KG1 (cell line): ENCODE results near the gene NRTN.
"Not testable (repeated sequence)": the region's sequence is repeated elsewhere in the genome, so short reads cannot be mapped to it uniquely, and the experiment has no call there.

ENCODE experiments used
- DNase-seq: peaks from one replicate; lab custom pipeline; 2025; lab: John Stamatoyannopoulos, UW

NRTN gene

GRCh38 chr19:5838353-5839064, 33.6 kb downstream of the NRTN start:
- DNase-seq = no peak

GRCh38 chr19:5839065-5840017, 34.5 kb downstream of the NRTN start, which contains the start of gene FUT6:
Gene FUT6 (minus strand): TSS chr19:5839702. CDS start chr19:5832567, 7,135 bp downstream.
- no peak for DNase-seq

GRCh38 chr19:5841735-5842111, 36.9 kb downstream of the NRTN start:
- not testable (repeated sequence) for DNase-seq

- no peak for DNase-seq
Observed at GRCh38 chr19:5843295-5843927, 38.5 kb downstream of the NRTN start.

- no peak for DNase-seq
Observed at GRCh38 chr19:5844456-5845433, 39.9 kb downstream of the NRTN start.

GRCh38 chr19:5847846-5848245, 43.0 kb downstream of the NRTN start:
- DNase-seq = not testable (repeated sequence)

- not testable (repeated sequence) for DNase-seq
Observed at GRCh38 chr19:5848621-5849020, 43.8 kb downstream of the NRTN start.

- DNase-seq = no peak
Observed at GRCh38 chr19:5850189-5850588, 45.3 kb downstream of the NRTN start.

GRCh38 chr19:5850743-5851293, 46.0 kb downstream of the NRTN start:
- DNase-seq = no peak

GRCh38 chr19:5851302-5851701, 46.4 kb downstream of the NRTN start, which contains the start of gene FUT3:
Gene FUT3 (minus strand): TSS chr19:5851449.
- no peak for DNase-seq

GRCh38 chr19:5854121-5854520, 49.3 kb downstream of the NRTN start:
- DNase-seq = not testable (repeated sequence)

- DNase-seq = not testable (repeated sequence)
Observed at GRCh38 chr19:5855151-5855550, 50.3 kb downstream of the NRTN start.

- no peak for DNase-seq
Observed at GRCh38 chr19:5857203-5858081, 52.6 kb downstream of the NRTN start.

GRCh38 chr19:5863030-5863665, 58.3 kb downstream of the NRTN start:
- DNase-seq = no peak

- DNase-seq = no peak
Observed at GRCh38 chr19:5864013-5864720, 59.3 kb downstream of the NRTN start.

GRCh38 chr19:5864725-5865486, 60.0 kb downstream of the NRTN start:
- no peak for DNase-seq

- DNase-seq = no peak
Observed at GRCh38 chr19:5865772-5866171, 60.9 kb downstream of the NRTN start.
